Measurements from ENCODE around the gene AKAP10.
"Not testable (repeated sequence)": the region's sequence is repeated elsewhere in the genome, so short reads cannot be mapped to it uniquely, and the experiment has no call there.

Gene AKAP10, protein sequence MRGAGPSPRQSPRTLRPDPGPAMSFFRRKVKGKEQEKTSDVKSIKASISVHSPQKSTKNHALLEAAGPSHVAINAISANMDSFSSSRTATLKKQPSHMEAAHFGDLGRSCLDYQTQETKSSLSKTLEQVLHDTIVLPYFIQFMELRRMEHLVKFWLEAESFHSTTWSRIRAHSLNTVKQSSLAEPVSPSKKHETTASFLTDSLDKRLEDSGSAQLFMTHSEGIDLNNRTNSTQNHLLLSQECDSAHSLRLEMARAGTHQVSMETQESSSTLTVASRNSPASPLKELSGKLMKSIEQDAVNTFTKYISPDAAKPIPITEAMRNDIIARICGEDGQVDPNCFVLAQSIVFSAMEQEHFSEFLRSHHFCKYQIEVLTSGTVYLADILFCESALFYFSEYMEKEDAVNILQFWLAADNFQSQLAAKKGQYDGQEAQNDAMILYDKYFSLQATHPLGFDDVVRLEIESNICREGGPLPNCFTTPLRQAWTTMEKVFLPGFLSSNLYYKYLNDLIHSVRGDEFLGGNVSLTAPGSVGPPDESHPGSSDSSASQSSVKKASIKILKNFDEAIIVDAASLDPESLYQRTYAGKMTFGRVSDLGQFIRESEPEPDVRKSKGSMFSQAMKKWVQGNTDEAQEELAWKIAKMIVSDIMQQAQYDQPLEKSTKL

DNA sequence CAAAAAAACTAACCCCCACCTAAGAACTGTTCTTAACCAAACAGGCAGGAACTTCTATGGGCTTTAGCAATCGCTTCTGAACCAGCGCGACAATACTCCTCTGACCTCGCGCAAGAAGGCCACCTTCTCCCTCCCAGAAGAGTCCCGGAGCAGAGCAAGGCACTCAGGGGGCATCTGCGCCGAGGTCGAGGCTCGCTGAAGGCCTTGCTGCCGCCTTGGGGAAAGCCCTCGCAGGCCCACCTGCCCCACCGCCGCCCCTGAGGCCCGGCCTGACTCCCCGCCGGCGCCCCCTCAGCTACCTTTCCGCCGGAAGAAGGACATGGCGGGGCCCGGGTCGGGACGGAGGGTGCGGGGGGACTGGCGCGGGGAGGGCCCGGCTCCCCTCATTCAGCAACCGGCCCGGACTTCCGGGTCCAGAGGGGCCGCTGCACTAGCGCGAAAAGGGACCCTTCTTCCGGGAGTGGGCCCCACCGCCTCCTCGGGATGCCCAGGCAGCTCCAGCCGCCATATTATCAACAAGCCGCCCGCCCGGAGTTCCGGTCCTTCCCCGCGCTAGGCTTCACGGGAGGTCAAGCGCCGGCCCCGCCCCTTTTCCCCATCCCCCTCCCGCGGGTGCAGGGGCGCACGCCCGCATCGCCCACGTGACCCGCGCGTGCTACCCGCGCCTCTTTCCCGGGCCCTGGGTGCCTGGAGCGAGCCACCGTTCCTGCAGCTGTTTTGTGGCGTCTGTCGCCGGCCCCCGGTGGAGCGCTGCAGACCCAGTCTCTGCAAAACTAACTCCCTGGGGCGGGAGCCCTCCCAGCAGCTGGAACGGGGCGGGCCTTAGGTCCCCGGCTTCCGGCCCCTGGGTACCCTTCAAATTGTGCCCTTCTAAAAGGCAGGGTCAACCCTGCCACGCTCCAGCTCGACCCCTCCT lies at the start of gene AKAP10:
Gene AKAP10, minus strand, starts transcription at position 536 of the 916 bp plus-strand sequence. Its CDS starts 149 bp downstream, at position 387.
- DNase-seq (ENCODE audit: low read depth), result peak; percentile 95

GRCh38 chr17:20026960-20027359 lies 49.3 kb upstream of the AKAP10 start:
- no peak for DNase-seq (ENCODE audit: low read depth)

GRCh38 chr17:20022701-20023100 lies 45.1 kb upstream of the AKAP10 start:
- DNase-seq (ENCODE audit: low read depth), result no peak

GRCh38 chr17:20016475-20016992 lies 38.9 kb upstream of the AKAP10 start:
- not testable (repeated sequence) for DNase-seq (ENCODE audit: low read depth)

DNA sequence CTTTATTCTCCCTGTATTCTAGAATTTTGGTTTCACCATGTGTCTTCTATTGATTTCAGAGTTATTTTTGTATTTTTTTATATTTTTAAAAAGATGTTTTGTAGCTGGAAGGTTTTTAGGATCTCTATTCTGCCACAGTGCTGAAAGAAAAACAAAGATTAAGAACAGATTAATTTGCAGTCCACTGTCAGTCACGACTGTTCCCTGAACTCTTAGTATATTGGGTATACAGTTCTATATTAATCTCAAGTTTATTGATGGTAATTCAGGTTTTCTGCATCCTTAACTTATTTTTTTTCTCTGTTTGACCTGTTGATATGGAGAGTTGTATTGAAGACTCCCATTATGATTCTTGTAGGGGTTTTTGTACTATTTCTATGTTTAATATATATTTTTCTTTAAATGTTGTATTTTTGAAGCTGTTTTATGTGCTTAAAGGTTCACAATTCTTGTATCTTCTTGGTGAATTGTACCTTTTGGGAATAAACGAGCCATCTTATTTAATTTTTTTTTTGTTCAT lies 34.4 kb upstream of the AKAP10 start:
- DNase-seq (ENCODE audit: low read depth), result no peak

DNA sequence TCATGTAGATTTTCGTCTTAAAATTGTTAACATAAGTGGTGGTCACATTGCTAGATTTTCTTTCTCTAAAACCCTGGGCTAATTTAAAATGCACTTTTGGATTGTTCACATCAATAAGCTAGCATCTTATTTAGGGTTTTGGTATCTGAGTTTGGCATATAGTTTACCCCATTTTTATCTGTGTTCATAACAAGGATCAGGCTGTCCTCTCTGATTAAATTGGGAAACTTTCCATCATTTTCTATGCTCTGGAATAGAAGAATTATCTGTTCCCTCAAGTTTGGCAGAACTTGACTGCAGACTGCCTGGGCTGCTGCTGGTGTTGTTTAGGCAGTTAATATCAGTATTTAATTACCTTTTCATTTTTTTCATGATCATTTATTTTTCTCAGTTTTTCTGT lies 33.3 kb upstream of the AKAP10 start:
- no peak for DNase-seq (ENCODE audit: low read depth)

DNA sequence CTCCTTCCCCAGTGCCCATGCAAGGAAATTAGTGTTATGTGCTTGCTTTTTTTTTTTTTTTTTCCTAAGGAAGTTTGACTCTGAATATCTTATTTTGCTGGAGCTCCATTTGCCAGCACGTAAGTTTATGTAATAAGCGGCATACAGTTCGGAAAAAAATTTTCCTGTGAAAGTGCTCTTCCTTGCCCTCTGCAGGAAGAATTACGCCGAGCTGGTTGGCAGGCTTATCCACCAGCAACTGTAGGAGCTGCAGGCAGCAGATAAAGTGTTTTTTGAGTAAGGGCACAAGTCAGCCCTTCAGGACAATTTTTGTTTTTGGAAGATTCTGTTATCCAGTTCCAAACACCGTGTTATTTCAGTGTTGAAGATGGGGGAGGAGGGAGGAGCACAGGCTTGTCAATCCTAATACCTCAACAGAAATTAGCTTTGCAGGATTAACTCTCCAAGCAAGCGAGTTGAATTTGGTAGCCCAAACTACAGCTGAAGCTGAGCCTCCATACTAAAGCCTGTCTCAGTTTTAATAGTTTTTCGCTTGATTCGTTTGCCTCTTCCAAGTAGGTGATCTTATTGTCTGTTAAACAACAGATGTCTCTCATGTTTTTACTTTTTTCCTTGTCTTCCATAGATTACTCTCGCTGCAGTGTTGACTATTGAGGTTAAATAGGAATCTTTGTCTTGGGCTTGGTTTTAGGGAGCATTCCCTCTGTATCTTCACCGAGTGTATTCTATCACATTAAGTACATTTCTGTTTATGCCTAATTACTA lies 32.7 kb upstream of the AKAP10 start:
- DNase-seq (ENCODE audit: low read depth), result no peak

DNA sequence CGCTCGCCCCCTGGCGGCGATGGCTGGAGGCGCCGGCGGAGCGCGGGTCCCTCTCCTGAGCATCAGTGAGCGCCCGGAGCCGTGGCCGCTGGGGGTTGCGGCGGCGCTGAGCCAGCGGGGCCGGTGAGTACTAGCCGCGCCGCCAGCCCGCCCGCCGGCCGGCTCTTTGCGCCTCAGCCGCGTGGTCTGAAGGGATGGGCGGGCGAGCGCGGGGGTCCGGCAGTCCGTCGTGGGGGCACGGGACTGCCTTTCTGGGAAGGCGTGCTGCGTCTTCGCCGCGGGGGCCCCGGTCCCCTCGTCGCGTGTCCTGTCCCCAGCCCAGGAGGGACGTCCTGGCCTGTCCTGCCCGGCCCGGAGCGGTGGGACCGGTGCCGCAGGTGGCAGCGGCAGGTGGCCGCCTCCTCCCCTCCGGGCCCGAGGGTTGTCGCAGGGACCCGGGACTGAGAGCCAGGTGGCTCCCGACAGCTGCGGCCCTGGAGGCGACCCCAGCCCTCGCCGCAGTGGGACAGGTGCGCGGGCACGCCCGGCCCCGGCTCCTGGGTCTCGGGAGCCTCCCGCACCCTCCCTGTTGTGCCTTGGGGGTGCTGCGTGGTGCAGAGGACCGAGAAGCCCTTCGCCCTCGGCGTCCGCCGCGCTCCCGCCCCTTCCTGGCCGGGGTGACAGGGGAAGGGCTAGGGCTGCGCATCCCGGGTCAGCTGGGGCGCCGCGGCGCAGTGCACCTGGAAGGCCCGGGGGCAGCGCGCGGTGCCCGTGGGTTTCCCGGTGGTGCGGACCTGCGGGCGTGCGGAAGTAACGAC lies 31.9 kb upstream of the AKAP10 start, which contains the start of gene SPECC1:
Gene SPECC1, plus strand, starts transcription at position 58 of the 797 bp plus-strand sequence. CDS start 87,293 bp downstream, outside the sequence.
- DNase-seq (ENCODE audit: low read depth), result peak; percentile 79

- DNase-seq (ENCODE audit: low read depth), result no peak
Observed at GRCh38 chr17:20009052-20009301, 31.3 kb upstream of the AKAP10 start.

- DNase-seq (ENCODE audit: low read depth), result no peak
Observed at GRCh38 chr17:20008242-20009051, 30.8 kb upstream of the AKAP10 start.

DNA sequence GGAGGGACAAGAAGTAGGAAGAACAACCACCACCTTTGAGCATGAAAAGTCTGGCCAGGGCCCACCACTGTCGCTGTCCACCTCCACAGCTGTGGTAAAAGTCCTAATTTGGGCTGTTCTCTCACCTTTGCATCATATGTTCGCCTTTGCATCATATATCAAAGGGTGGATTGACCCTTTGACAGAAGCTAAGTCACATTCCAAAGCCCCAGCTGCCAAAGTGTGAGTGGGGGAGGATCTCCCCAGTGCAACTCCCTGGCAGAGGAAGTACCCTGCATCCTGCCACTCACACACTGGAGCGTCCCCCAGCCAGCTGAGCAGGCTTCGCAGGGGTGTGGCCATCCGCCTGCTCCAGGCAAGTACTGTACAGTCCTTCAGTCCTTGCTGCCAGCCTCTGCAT lies 18.9 kb upstream of the AKAP10 start:
- no peak for DNase-seq (ENCODE audit: low read depth)

GRCh38 chr17:19996086-19996485 lies 18.5 kb upstream of the AKAP10 start:
- no peak for DNase-seq (ENCODE audit: low read depth)

- DNase-seq (ENCODE audit: low read depth), result peak; percentile 52
Observed at GRCh38 chr17:19992803-19993713, 15.4 kb upstream of the AKAP10 start.

DNA sequence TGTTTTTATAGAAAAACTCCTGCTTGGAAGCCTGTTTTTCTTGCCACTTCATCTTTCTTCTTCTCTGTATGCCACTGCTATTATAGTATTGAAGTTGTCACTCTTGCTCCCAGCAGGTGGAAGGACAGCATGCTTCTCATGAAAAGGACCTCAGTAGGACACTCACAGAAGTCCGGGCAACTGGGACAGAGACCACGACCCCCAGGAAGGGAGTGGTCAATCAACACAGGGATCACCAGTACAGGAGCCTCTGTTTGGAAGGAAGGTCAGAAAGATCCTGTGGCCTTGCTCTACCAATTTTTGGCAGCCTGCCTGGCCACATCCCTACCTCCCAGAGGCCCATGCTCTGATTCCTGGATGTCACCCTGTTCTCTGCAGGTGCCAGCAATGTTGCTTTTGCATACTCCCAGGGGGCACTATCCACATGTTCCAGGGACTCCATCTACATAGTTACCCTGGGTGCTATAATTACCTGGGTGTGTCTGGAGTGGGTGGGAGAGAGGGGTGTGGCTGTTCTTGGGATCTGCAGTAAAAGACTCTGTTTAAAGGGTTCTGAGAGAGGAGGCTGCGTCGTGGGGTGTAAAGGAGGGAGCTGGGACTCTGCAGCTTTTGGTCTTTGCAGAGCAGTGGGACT lies 13.7 kb upstream of the AKAP10 start:
- no peak for DNase-seq (ENCODE audit: low read depth)

GRCh38 chr17:19987897-19988296 lies 10.3 kb upstream of the AKAP10 start:
- DNase-seq (ENCODE audit: low read depth), result no peak

DNA sequence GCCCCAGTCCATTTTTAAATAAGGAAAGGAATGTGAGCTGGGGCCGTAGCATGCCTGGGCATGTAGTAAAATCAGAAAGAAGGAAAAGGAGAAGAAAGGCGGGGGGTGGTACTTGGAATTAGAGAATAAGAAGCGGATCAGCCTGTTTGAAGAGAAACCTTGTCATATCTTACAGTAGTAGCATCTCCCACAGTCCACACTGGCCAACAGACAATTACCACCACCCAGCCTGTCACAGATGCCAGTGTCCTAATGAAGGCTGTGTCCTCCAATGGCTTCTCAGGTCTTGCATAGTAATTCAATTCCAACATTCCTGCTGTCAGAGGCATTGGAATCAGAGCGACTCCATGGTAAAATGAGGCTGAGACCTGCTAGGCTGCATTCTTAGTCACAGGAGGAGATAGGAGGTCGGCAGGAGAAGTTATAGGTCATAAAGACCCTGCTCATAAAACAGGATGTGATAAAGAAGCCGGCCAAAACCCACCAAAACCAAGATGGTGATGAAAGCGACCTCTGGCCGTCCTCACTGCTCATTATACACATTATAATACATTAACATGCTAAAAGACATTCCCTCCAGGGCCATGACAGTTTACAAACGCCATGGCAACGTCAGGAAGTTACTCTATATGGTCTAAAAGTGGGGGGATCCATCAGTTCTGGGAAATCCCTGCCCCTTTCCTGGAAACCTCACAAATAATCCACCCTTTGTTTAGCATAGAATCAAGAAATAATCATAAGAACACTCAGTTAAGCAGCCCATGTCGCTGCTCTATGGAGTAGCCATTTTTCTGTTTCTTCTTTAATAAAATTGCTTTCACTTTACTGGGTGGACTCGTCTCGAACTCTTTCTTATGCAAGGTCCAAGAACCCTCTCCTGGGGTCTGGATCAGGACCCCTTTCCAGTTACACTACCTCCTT lies 9.6 kb upstream of the AKAP10 start:
- DNase-seq (ENCODE audit: low read depth), result no peak

All from stimulated activated CD8-positive, alpha-beta memory T cell treated with anti-CD3 and anti-CD28 coated beads, Interleukin-4, amount 100 ng/mL, for 24 hours (primary cell).